ENCODE measurements around the gene EMX1. TPM values are rescaled to one million over a fixed set of nuclear protein-coding genes. Genes with fewer than 3 reads are reported as not detected.

Gene EMX1
- total RNA-seq: not detected in 2 replicates
- not detected in 2 replicates for polyA plus RNA-seq
- polyA plus RNA-seq (2012): not detected in 2 replicates
- polyA minus RNA-seq (ENCODE audit: low replicate concordance): not detected in 2 replicates

DNA sequence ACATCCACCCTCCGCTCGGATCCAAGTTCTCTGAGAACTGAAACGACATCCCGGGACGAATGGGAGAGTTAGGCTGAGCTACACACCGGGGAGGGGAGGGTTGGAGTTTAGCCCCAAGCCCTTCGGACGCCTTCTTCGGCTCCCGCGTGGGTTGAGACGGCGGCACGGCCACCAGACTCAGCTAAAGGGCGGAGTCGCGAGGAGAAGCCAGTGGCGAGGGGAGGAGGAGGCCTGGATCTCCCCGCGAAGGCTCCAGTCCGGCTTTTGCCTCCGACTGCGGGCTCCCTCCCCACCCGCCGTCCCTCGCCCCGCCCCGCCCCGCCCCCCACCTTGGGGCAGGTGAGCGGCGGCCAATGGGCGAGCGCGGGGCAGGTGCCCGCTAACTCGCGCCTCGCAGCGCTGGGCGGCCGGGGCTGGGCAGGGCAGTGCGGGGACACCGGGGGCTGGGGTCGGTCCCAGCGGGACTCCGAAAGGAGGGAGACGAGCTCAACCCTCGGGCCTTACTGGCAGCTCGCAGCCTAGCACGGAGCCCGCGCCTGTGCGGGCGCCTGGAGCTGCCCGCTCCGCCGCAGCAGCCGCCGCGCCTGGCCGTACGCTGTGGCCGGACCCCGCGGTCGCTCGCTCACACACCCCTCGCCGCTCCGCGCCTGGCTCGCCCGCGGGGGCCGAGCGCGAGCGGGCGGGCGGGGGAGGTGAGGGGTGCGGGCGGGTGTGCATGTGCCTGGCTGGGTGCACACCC, at the start of gene EMX1:
EMX1 (plus strand) TSS at position 382 of the 739 bp plus-strand sequence; CDS start at position 716, 334 bp downstream.
- Histone ChIP-seq H3K9me3 (ENCODE audit: control insufficient read depth, insufficient read depth, low read depth, low read length) (no peaks in the 10 kb centered on the region), H2AFZ (ENCODE audit: low read length) (no peak within 1 kb of the TSS), H3K9ac (ENCODE audit: insufficient read depth, low read length) (no peak within 1 kb of the TSS), H3K4me1 (ENCODE audit: control insufficient read depth, extremely low read depth, insufficient read depth, low read length) (no peaks in the 10 kb centered on the region), H3K27me3 (ENCODE audit: control insufficient read depth, insufficient read depth, low read length) (peaks cover 87% of the 10 kb centered on the region), H3K4me3 (replicated peaks in 1 of 4; ENCODE audit: control extremely low read depth in 1 of 4, insufficient read depth in 1 of 4, low read depth in 3 of 4, low read length in 4 of 4) (no peak within 1 kb of the TSS), H3K79me2 (ENCODE audit: control insufficient read depth, insufficient read depth, low read length) (no peaks in the 10 kb centered on the region), H4K20me1 (ENCODE audit: control insufficient read depth, extremely low read depth, insufficient read depth, low read length) (no peaks in the 10 kb centered on the region), H3K36me3 (ENCODE audit: control insufficient read depth, insufficient read depth, low read length) (no peaks in the 10 kb centered on the region), H3K27ac (ENCODE audit: insufficient read depth, low read length) (no peak within 1 kb of the TSS), H3K4me2 (ENCODE audit: extremely low read depth, insufficient read depth, low read length) (peak within 1 kb of the TSS; percentile 15)
- DNase-seq (ENCODE audit: low read depth in 2 of 2): no peak
- TF ChIP-seq, protein P1, sequence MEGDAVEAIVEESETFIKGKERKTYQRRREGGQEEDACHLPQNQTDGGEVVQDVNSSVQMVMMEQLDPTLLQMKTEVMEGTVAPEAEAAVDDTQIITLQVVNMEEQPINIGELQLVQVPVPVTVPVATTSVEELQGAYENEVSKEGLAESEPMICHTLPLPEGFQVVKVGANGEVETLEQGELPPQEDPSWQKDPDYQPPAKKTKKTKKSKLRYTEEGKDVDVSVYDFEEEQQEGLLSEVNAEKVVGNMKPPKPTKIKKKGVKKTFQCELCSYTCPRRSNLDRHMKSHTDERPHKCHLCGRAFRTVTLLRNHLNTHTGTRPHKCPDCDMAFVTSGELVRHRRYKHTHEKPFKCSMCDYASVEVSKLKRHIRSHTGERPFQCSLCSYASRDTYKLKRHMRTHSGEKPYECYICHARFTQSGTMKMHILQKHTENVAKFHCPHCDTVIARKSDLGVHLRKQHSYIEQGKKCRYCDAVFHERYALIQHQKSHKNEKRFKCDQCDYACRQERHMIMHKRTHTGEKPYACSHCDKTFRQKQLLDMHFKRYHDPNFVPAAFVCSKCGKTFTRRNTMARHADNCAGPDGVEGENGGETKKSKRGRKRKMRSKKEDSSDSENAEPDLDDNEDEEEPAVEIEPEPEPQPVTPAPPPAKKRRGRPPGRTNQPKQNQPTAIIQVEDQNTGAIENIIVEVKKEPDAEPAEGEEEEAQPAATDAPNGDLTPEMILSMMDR (conservative IDR thresholded peaks at IDR 0.05 in 1 of 2, IDR thresholded peaks at IDR 0.05 in 1 of 2; ENCODE audit: low read depth in 1 of 2, low read length in 2 of 2): no peak
- peak; percentile 99 for TF ChIP-seq EZH2 (IDR thresholded peaks at IDR 0.05; ENCODE audit: low read length, missing control alignments)

DNA sequence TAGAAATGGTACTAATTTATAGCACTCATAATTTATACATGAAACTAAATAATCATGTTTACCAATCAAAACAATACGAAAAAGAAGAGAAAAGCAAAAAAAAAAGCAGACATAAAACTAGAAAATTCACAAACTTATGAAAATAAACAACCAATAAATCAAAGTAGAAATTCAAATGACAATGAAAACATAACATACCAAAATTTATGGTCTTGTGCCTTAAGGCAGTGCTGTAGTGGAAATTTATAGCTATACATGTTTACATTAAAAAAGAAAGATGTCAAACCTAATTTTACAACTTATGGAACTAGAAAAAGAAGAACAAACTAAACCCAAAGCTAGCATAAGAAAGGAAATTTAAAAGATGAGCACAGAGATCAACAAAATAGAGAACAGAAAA, 46.3 kb upstream of the EMX1 start:
- H2AFZ ChIP-seq (ENCODE audit: low read length): no peak overlapping the region
- H3K4me3 ChIP-seq (replicated peaks in 1 of 4; ENCODE audit: control extremely low read depth in 1 of 4, insufficient read depth in 1 of 4, low read depth in 3 of 4, low read length in 4 of 4): no peak overlapping the region
- H3K79me2 ChIP-seq (ENCODE audit: control insufficient read depth, insufficient read depth, low read length): no peaks in the 10 kb centered on the region
- no peak for DNase-seq (ENCODE audit: low read depth in 2 of 2)
- no peaks in the 10 kb centered on the region for H3K4me1 ChIP-seq (ENCODE audit: control insufficient read depth, extremely low read depth, insufficient read depth, low read length)
- TF ChIP-seq, protein P1 (conservative IDR thresholded peaks at IDR 0.05 in 1 of 2, IDR thresholded peaks at IDR 0.05 in 1 of 2; ENCODE audit: low read depth in 1 of 2, low read length in 2 of 2): no peak
- no peak for TF ChIP-seq EZH2 (IDR thresholded peaks at IDR 0.05; ENCODE audit: low read length, missing control alignments)
- no peak overlapping the region for H3K4me2 ChIP-seq (ENCODE audit: extremely low read depth, insufficient read depth, low read length)
- H3K27me3 ChIP-seq (ENCODE audit: control insufficient read depth, insufficient read depth, low read length): peaks cover 9% of the 10 kb centered on the region
- no peaks in the 10 kb centered on the region for H3K36me3 ChIP-seq (ENCODE audit: control insufficient read depth, insufficient read depth, low read length)
- H3K9me3 ChIP-seq (ENCODE audit: control insufficient read depth, insufficient read depth, low read depth, low read length): no peaks in the 10 kb centered on the region
- no peak overlapping the region for H3K9ac ChIP-seq (ENCODE audit: insufficient read depth, low read length)
- H4K20me1 ChIP-seq (ENCODE audit: control insufficient read depth, extremely low read depth, insufficient read depth, low read length): no peaks in the 10 kb centered on the region
- no peak overlapping the region for H3K27ac ChIP-seq (ENCODE audit: insufficient read depth, low read length)

DNA sequence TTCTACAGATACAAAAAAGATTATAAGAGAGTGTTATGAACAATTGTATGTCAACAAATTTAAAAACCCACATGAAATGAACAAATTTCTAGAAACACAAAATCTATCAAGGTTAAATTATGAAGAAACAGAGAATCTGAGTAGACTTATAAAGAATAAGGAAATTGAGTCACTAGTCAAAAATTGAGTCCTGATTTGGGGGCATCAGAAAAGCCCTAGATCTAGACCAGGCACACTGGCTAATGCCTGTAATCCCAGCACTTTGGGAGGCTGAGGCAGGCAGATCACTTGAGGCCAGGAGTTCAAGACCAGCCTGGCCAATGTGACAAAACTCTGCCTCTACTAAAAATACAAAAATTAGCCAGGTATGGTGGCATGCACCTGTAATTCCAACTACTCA, 45.4 kb upstream of the EMX1 start:
- Histone ChIP-seq H3K79me2 (ENCODE audit: control insufficient read depth, insufficient read depth, low read length) (no peaks in the 10 kb centered on the region), H4K20me1 (ENCODE audit: control insufficient read depth, extremely low read depth, insufficient read depth, low read length) (no peaks in the 10 kb centered on the region), H3K4me1 (ENCODE audit: control insufficient read depth, extremely low read depth, insufficient read depth, low read length) (no peaks in the 10 kb centered on the region), H3K36me3 (ENCODE audit: control insufficient read depth, insufficient read depth, low read length) (no peaks in the 10 kb centered on the region), H3K9me3 (ENCODE audit: control insufficient read depth, insufficient read depth, low read depth, low read length) (no peaks in the 10 kb centered on the region), H3K9ac (ENCODE audit: insufficient read depth, low read length) (no peak overlapping the region), H3K4me3 (replicated peaks in 1 of 4; ENCODE audit: control extremely low read depth in 1 of 4, insufficient read depth in 1 of 4, low read depth in 3 of 4, low read length in 4 of 4) (no peak overlapping the region), H3K27me3 (ENCODE audit: control insufficient read depth, insufficient read depth, low read length) (peaks cover 9% of the 10 kb centered on the region), H3K27ac (ENCODE audit: insufficient read depth, low read length) (no peak overlapping the region), H3K4me2 (ENCODE audit: extremely low read depth, insufficient read depth, low read length) (no peak overlapping the region), H2AFZ (ENCODE audit: low read length) (no peak overlapping the region)
- TF ChIP-seq, protein P1 (conservative IDR thresholded peaks at IDR 0.05 in 1 of 2, IDR thresholded peaks at IDR 0.05 in 1 of 2; ENCODE audit: low read depth in 1 of 2, low read length in 2 of 2): no peak
- no peak for TF ChIP-seq EZH2 (IDR thresholded peaks at IDR 0.05; ENCODE audit: low read length, missing control alignments)
- no peak for DNase-seq (ENCODE audit: low read depth in 2 of 2)
